WTC11 (cell line): ENCODE measurements around the gene C1S.

Experiments used
- CBFB ChIP-seq: sonication (generic); formaldehyde crosslinking; IDR thresholded peaks from 2 replicates; pipeline ENCODE4 v1.8.1; 2022; ENCODE audit warnings: mild to moderate bottlenecking, low read depth, missing genetic modification reagents
- GABPB1 ChIP-seq: sonication (generic); formaldehyde crosslinking; IDR thresholded peaks from 2 replicates; pipeline ENCODE4 v1.8.1; 2023; ENCODE audit warnings: mild to moderate bottlenecking, missing genetic modification reagents
- ZNF317 ChIP-seq: sonication (generic); formaldehyde crosslinking; IDR thresholded peaks from 2 replicates; pipeline ENCODE4 v1.8.1; 2023; ENCODE audit warnings: low read depth, mild to moderate bottlenecking, moderate library complexity, missing genetic modification reagents, borderline replicate concordance
- ZNF396 ChIP-seq: fragments of 250-450 bp; sonication (Bioruptor Pico); IDR thresholded peaks from 2 replicates; pipeline ENCODE4 v1.8.0; 2021; ENCODE audit warnings: mild to moderate bottlenecking, moderate library complexity, borderline replicate concordance
- TF ChIP-seq, protein P1 (sequence below): sonication (generic); formaldehyde crosslinking; conservative IDR thresholded peaks from 2 replicates; pipeline ENCODE4 v1.8.1; 2022; ENCODE audit warnings: mild to moderate bottlenecking, missing genetic modification reagents
- TF ChIP-seq, protein P2 (sequence below): sonication (generic); formaldehyde crosslinking; IDR thresholded peaks from 2 replicates; pipeline ENCODE4 v1.8.1; 2023; ENCODE audit warnings: mild to moderate bottlenecking, missing genetic modification reagents, moderate library complexity
- TF ChIP-seq, protein P3 (sequence below): fragments of 200-600 bp; IDR thresholded peaks from 2 replicates; pipeline ENCODE4 v1.8.0; 2022; ENCODE audit warnings: antibody characterized with exemption
- TF ChIP-seq, protein P4 (sequence below): sonication (generic); formaldehyde crosslinking; IDR thresholded peaks from 2 replicates; pipeline ENCODE4 v1.8.0; 2022; ENCODE audit warnings: mild to moderate bottlenecking, missing genetic modification reagents
- TF ChIP-seq, protein P5 (sequence below): sonication (generic); formaldehyde crosslinking; IDR thresholded peaks from 2 replicates; pipeline ENCODE4 v1.8.0; 2022; ENCODE audit warnings: mild to moderate bottlenecking, missing genetic modification reagents
- TF ChIP-seq, protein P6 (sequence below): sonication (generic); formaldehyde crosslinking; IDR thresholded peaks from 2 replicates; pipeline ENCODE4 v1.8.0; 2022; ENCODE audit warnings: mild to moderate bottlenecking, missing genetic modification reagents
- TF ChIP-seq, protein P7 (sequence below): sonication (generic); formaldehyde crosslinking; IDR thresholded peaks from 2 replicates; pipeline ENCODE4 v1.8.0; 2022; ENCODE audit warnings: missing genetic modification reagents
- TF ChIP-seq, protein P8 (sequence below): sonication (generic); formaldehyde crosslinking; IDR thresholded peaks from 2 replicates; pipeline ENCODE4 v1.8.1; 2023; ENCODE audit warnings: mild to moderate bottlenecking, missing genetic modification reagents
- TF ChIP-seq, protein P9 (sequence below): sonication (generic); formaldehyde crosslinking; IDR thresholded peaks from 2 replicates; pipeline ENCODE4 v1.8.1; 2022; ENCODE audit warnings: missing genetic modification reagents, borderline replicate concordance

DNA sequence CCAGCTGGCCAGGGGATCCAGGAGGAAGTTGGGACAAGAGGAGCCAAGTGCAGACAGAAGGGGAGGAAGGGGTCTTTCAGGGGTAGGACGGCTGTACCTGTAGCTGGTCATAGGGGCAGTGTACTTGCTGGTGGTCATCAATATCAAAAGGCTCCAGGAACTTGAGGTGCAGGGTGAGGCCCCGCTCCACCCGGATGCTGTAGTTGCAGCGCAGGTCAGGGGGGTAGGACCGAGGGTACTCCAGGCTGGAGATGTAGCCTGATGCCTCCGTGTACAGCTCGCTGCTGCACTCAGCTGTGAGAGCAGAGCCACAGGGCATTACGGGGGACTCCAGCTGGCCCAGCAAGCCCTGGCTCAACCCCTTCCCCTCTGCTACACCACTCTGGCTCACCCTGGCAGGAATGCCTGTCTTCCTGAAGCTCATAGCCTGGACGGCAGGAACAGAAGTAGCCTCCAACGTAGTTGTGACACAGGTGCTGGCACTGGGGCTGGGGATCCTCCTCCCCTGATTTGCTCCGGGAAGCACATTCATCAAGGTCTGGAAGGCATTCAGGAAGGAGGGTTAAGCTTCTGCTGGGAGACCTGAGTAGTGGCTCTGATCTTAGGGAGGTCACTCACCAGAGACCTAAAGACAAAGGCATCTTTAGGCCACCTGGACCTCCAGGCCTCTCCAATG, 28.8 kb downstream of the C1S start:
- TF ChIP-seq, protein P1, sequence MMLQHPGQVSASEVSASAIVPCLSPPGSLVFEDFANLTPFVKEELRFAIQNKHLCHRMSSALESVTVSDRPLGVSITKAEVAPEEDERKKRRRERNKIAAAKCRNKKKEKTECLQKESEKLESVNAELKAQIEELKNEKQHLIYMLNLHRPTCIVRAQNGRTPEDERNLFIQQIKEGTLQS (CRISPR knock-in tag): no peak
- TF ChIP-seq, protein P2, sequence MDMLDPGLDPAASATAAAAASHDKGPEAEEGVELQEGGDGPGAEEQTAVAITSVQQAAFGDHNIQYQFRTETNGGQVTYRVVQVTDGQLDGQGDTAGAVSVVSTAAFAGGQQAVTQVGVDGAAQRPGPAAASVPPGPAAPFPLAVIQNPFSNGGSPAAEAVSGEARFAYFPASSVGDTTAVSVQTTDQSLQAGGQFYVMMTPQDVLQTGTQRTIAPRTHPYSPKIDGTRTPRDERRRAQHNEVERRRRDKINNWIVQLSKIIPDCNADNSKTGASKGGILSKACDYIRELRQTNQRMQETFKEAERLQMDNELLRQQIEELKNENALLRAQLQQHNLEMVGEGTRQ: no peak
- TF ChIP-seq, protein P3, sequence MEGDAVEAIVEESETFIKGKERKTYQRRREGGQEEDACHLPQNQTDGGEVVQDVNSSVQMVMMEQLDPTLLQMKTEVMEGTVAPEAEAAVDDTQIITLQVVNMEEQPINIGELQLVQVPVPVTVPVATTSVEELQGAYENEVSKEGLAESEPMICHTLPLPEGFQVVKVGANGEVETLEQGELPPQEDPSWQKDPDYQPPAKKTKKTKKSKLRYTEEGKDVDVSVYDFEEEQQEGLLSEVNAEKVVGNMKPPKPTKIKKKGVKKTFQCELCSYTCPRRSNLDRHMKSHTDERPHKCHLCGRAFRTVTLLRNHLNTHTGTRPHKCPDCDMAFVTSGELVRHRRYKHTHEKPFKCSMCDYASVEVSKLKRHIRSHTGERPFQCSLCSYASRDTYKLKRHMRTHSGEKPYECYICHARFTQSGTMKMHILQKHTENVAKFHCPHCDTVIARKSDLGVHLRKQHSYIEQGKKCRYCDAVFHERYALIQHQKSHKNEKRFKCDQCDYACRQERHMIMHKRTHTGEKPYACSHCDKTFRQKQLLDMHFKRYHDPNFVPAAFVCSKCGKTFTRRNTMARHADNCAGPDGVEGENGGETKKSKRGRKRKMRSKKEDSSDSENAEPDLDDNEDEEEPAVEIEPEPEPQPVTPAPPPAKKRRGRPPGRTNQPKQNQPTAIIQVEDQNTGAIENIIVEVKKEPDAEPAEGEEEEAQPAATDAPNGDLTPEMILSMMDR: no peak
- TF ChIP-seq ZNF317 (CRISPR knock-in tag) (no peak), GABPB1 (no peak), CBFB (CRISPR knock-in tag) (no peak), ZNF396 (CRISPR knock-in tag) (no peak)
- TF ChIP-seq, protein P4, sequence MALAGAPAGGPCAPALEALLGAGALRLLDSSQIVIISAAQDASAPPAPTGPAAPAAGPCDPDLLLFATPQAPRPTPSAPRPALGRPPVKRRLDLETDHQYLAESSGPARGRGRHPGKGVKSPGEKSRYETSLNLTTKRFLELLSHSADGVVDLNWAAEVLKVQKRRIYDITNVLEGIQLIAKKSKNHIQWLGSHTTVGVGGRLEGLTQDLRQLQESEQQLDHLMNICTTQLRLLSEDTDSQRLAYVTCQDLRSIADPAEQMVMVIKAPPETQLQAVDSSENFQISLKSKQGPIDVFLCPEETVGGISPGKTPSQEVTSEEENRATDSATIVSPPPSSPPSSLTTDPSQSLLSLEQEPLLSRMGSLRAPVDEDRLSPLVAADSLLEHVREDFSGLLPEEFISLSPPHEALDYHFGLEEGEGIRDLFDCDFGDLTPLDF: no peak
- TF ChIP-seq, protein P5, sequence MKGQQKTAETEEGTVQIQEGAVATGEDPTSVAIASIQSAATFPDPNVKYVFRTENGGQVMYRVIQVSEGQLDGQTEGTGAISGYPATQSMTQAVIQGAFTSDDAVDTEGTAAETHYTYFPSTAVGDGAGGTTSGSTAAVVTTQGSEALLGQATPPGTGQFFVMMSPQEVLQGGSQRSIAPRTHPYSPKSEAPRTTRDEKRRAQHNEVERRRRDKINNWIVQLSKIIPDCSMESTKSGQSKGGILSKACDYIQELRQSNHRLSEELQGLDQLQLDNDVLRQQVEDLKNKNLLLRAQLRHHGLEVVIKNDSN (CRISPR knock-in tag): no peak
- TF ChIP-seq, protein P6, sequence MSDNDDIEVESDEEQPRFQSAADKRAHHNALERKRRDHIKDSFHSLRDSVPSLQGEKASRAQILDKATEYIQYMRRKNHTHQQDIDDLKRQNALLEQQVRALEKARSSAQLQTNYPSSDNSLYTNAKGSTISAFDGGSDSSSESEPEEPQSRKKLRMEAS (CRISPR knock-in tag): no peak
- TF ChIP-seq, protein P7, sequence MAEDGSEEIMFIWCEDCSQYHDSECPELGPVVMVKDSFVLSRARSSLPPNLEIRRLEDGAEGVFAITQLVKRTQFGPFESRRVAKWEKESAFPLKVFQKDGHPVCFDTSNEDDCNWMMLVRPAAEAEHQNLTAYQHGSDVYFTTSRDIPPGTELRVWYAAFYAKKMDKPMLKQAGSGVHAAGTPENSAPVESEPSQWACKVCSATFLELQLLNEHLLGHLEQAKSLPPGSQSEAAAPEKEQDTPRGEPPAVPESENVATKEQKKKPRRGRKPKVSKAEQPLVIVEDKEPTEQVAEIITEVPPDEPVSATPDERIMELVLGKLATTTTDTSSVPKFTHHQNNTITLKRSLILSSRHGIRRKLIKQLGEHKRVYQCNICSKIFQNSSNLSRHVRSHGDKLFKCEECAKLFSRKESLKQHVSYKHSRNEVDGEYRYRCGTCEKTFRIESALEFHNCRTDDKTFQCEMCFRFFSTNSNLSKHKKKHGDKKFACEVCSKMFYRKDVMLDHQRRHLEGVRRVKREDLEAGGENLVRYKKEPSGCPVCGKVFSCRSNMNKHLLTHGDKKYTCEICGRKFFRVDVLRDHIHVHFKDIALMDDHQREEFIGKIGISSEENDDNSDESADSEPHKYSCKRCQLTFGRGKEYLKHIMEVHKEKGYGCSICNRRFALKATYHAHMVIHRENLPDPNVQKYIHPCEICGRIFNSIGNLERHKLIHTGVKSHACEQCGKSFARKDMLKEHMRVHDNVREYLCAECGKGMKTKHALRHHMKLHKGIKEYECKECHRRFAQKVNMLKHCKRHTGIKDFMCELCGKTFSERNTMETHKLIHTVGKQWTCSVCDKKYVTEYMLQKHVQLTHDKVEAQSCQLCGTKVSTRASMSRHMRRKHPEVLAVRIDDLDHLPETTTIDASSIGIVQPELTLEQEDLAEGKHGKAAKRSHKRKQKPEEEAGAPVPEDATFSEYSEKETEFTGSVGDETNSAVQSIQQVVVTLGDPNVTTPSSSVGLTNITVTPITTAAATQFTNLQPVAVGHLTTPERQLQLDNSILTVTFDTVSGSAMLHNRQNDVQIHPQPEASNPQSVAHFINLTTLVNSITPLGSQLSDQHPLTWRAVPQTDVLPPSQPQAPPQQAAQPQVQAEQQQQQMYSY (CRISPR knock-in tag): no peak
- TF ChIP-seq, protein P8, sequence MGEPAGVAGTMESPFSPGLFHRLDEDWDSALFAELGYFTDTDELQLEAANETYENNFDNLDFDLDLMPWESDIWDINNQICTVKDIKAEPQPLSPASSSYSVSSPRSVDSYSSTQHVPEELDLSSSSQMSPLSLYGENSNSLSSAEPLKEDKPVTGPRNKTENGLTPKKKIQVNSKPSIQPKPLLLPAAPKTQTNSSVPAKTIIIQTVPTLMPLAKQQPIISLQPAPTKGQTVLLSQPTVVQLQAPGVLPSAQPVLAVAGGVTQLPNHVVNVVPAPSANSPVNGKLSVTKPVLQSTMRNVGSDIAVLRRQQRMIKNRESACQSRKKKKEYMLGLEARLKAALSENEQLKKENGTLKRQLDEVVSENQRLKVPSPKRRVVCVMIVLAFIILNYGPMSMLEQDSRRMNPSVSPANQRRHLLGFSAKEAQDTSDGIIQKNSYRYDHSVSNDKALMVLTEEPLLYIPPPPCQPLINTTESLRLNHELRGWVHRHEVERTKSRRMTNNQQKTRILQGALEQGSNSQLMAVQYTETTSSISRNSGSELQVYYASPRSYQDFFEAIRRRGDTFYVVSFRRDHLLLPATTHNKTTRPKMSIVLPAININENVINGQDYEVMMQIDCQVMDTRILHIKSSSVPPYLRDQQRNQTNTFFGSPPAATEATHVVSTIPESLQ (CRISPR knock-in tag): no peak
- TF ChIP-seq, protein P9, sequence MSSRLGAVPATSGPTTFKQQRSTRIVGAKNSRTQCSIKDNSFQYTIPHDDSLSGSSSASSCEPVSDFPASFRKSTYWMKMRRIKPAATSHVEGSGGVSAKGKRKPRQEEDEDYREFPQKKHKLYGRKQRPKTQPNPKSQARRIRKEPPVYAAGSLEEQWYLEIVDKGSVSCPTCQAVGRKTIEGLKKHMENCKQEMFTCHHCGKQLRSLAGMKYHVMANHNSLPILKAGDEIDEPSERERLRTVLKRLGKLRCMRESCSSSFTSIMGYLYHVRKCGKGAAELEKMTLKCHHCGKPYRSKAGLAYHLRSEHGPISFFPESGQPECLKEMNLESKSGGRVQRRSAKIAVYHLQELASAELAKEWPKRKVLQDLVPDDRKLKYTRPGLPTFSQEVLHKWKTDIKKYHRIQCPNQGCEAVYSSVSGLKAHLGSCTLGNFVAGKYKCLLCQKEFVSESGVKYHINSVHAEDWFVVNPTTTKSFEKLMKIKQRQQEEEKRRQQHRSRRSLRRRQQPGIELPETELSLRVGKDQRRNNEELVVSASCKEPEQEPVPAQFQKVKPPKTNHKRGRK (CRISPR knock-in tag): no peak
